GM12875 (cell line): ENCODE results near the gene STK32B.

Experiments used
- H3K4me3 ChIP-seq: one replicate; pipeline ENCODE4 v1.5.1; 2011; ENCODE audit warnings: low read depth, low read length, control low read depth
- TF ChIP-seq, protein P1 (sequence below): IDR thresholded peaks from 2 replicates; pipeline ENCODE4 v1.5.1; 2011; ENCODE audit warnings: low read depth, mild to moderate bottlenecking, control low read depth, inconsistent platforms, low read length, moderate library complexity, borderline replicate concordance; ENCODE audit not compliant: insufficient read depth

The STK32B gene

DNA sequence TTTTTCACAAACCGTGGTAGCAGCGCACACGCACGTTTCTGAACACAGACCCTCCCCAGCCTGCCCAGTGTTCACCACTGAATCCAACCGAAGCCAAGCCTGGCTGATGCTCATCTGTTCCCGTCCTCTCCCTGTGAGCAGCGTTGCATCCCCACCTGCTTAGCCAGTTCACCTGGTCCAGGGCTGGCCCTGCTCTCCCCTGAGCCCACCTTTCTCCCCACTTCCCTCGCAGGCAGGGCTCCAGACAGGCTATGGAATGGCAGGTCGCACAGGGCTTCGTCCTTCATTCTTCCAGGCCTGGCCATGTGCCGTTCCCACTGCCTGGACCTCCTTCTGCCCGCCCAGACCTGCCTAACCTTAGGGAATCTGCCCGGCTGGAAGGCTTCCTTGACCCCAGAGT lies 410.2 kb downstream of the STK32B start:
- H3K4me3 ChIP-seq: no peak overlapping the region
- TF ChIP-seq, protein P1, sequence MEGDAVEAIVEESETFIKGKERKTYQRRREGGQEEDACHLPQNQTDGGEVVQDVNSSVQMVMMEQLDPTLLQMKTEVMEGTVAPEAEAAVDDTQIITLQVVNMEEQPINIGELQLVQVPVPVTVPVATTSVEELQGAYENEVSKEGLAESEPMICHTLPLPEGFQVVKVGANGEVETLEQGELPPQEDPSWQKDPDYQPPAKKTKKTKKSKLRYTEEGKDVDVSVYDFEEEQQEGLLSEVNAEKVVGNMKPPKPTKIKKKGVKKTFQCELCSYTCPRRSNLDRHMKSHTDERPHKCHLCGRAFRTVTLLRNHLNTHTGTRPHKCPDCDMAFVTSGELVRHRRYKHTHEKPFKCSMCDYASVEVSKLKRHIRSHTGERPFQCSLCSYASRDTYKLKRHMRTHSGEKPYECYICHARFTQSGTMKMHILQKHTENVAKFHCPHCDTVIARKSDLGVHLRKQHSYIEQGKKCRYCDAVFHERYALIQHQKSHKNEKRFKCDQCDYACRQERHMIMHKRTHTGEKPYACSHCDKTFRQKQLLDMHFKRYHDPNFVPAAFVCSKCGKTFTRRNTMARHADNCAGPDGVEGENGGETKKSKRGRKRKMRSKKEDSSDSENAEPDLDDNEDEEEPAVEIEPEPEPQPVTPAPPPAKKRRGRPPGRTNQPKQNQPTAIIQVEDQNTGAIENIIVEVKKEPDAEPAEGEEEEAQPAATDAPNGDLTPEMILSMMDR: no peak

DNA sequence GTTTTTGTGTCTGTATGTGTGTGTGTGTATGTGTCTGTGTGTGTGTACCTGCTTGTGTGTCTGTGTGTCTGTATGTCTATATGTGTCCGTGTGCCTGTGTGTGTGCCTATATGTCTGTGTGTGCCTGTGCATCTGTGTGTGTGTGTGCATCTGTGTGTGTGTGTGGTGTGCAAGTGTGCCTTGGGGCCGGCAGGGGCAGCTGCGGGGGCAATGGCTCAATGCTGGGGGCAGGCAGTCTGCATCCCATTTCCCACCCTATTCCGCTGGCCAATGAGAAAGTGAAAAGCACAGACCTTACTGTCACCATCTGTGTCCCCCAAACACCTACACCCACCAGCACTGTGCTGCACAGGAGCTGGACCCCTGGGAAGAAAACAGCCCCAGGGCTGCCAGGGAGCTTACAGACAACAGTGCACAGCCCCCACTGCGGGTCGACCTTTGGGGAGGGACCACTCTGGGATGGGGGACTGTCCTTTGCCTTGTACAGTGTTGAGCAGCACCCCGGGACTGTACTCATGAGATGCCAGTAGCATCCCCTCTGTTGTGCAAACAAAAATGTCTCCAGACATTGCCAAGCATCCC lies 411.1 kb downstream of the STK32B start:
- TF ChIP-seq, protein P1: no peak
- no peak overlapping the region for H3K4me3 ChIP-seq

DNA sequence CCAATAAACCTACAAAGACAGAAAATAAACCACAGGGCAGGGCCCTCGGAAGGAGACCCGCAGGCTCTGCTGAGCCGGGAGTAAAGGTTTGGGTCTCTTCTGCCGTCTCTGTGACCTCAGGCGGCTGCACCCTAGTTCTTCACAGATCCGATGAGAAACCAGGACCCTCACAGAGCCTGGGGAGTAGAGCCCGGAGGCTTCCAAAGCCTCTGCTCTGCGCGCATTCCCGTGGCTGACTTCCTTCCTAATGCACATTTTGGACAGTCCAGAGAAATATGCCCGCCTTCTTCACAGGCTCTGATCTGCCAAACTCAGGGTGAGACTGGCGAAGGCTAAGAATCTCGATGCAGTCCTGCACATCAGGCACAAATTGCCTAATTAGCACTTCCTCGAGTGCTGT lies 411.6 kb downstream of the STK32B start:
- H3K4me3 ChIP-seq: no peak overlapping the region
- TF ChIP-seq, protein P1: no peak

DNA sequence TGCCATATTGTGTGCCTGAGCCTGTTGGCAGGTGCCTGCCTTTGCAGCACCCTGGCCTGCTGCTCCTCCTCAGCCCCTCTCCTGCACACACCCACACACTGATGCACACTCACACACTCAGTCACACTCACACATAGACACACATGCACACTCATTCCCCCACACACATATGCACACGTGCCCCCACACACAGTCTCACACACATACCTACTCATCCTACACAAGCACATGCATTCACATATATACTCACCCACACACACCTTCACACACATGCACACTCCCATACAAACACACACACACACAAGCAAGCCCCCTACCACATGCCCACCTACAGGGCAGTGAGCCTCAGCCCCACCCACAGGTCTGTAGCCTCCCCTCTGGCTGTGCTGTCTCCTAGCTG lies 412.1 kb downstream of the STK32B start:
- no peak overlapping the region for H3K4me3 ChIP-seq
- TF ChIP-seq, protein P1: no peak

DNA sequence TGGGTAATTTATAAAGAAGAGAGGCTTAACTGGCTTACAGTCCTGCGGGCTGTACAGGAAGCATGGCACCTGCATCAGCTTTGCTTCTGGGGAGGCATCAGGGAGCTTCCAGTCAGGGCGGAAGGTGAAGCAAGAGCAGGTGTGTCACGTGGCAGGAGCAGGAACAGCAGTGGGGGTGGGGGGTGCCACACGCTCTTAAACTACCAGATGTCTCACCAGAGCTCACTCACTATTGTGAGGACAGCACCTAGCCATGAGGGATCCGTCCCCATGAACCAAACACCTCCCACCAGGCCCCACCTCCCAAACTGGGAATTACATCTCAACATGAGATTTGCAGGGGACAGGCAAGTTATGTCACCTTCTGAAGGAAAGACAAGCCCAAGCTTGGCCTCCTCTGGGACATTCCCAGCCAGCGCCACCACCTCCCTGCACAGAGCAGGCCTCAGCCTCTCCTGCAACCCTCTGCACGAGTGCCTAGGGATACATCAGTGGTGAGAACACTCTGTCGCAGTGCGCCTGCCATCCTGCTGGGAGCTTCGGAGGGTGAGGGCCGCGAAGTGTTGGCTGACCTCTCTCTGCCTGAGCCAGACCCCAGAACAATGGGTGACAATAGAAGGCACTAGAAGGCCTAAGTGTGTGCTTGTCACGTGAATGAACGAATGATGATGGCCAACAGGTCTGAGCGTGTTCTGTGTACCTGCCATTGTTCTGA lies 412.8 kb downstream of the STK32B start:
- TF ChIP-seq, protein P1: no peak

DNA sequence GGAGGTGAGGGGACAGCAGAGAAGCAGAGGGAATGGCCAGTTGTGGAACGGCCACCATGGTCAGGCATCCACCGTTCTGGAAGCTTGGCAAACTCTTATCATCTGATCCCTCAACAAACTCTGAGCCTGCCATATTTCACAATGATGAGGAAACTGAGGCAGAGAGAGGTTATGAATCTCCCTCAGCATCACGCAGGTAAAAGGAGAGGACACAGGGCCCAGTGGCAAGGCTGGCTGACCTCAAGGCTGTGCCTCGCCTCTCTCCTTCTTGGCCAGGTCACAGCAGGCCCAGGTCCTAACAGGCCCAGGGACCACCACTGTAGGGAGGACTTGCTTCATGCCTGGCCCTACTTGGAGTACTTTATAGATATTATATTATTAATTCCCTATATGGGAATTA lies 414.2 kb downstream of the STK32B start:
- TF ChIP-seq, protein P1: no peak

More for the DNA sequence above, 412.8 kb downstream of the STK32B start:
- H3K4me3 ChIP-seq: no peak overlapping the region

DNA sequence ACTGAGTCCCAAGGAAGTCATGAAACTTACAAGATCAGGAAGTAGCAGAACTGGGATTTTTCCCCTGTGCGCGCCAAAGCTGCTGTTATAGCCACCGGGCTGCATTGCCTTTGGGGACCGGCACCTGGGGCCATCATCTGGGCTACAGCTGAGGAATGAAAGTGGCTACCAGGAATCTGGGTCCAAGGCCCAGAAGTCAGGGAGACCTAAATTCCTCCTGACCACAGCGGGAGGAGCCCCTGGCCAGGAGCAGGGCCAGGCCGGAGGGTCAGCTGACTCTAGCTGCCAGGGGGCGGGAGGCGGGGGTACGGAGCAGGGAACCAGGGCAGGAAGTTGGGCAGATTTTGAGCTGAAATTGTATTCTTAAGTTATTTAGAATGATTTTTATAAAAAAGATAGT lies 414.7 kb downstream of the STK32B start:
- TF ChIP-seq, protein P1: no peak

More for the DNA sequence above, 414.2 kb downstream of the STK32B start:
- H3K4me3 ChIP-seq: no peak overlapping the region

More for the DNA sequence above, 414.7 kb downstream of the STK32B start:
- no peak overlapping the region for H3K4me3 ChIP-seq
